ENCODE data around the gene HOXA11.

HOXA11 gene

GRCh38 chr7:27144781-27145164, 40.3 kb downstream of the HOXA11 start:
- no peak for DNase-seq

- DNase-seq, result no peak
Observed at GRCh38 chr7:27143950-27144780, 40.9 kb downstream of the HOXA11 start.

- DNase-seq, result peak; percentile 28
Observed at GRCh38 chr7:27143023-27143949, 41.7 kb downstream of the HOXA11 start, which contains the start of gene HOXA5. TSS of gene HOXA5 (minus strand) at chr7:27143681. CDS start at chr7:27143607, 74 bp downstream.

GRCh38 chr7:27142580-27143022, 42.4 kb downstream of the HOXA11 start:
- DNase-seq, result no peak

- no peak for DNase-seq
Observed at GRCh38 chr7:27141923-27142579, 43.0 kb downstream of the HOXA11 start.

- DNase-seq, result no peak
Observed at GRCh38 chr7:27141137-27141922, 43.7 kb downstream of the HOXA11 start.

GRCh38 chr7:27140126-27140857, 44.7 kb downstream of the HOXA11 start:
- DNase-seq, result no peak

GRCh38 chr7:27139334-27140125, 45.5 kb downstream of the HOXA11 start:
- no peak for DNase-seq

- no peak for DNase-seq
Observed at GRCh38 chr7:27138985-27139333, 46.1 kb downstream of the HOXA11 start.

- DNase-seq, result no peak
Observed at GRCh38 chr7:27138472-27138871, 46.6 kb downstream of the HOXA11 start.

- no peak for DNase-seq
Observed at GRCh38 chr7:27137640-27138315, 47.3 kb downstream of the HOXA11 start.

GRCh38 chr7:27134392-27134791, 50.6 kb downstream of the HOXA11 start:
- no peak for DNase-seq

- DNase-seq, result no peak
Observed at GRCh38 chr7:27133409-27134231, 51.4 kb downstream of the HOXA11 start.

- DNase-seq, result no peak
Observed at GRCh38 chr7:27132978-27133377, 52.1 kb downstream of the HOXA11 start.

- DNase-seq, result no peak
Observed at GRCh38 chr7:27132214-27132613, 52.8 kb downstream of the HOXA11 start.

- no peak for DNase-seq
Observed at GRCh38 chr7:27131390-27131819, 53.6 kb downstream of the HOXA11 start.
